Fibroblast of the aortic adventitia (primary cell): ENCODE data around the gene KRT9. TPM values are rescaled to one million over a fixed set of nuclear protein-coding genes. Genes with fewer than 3 reads are reported as not detected.

Source experiments
- DNase-seq: peaks from one replicate; pipeline ENCODE4 v3.0.0-alpha.2; 2010; ENCODE audit warnings: low read depth
- H3K4me3 ChIP-seq: 2 replicates; pipeline ENCODE4 v1.5.1; 2011; ENCODE audit warnings: low read depth, mild to moderate bottlenecking, control low read depth, low read length, moderate library complexity
- total RNA-seq: library from RNA; depleted of rRNA; stranded (reverse); fragments of >200 nt; gene quantifications from 2 replicates; pipeline ENCODE4 v1.2.3, GENCODE V29; 2012; ENCODE audit warnings: low replicate concordance
- TF ChIP-seq, protein P1 (sequence below): IDR thresholded peaks from 2 replicates; pipeline ENCODE4 v1.5.1; 2011; ENCODE audit warnings: mild to moderate bottlenecking, low read length, control low read depth, inconsistent platforms; ENCODE audit not compliant: insufficient read depth

The KRT9 gene
- total RNA-seq, 1 donor, result not detected

DNA sequence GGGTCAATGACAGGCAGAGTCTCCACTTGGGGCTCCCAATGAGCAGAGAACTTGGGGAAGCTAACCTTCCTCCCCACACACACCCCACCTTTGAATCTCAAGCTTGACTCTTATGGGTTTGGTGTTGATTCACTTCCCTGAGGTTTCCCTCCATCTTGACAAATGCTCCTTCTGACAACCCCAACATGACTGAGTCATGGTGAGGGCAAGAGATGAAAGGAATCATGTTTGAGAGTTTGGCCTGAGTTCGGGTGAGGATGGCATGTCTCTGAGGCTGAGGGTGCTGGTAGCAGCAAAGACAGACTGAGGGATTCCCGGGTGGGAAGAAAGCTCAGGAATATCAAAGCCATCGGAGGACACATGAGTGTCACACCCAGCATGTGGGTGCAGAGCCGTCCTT, 18.7 kb downstream of the KRT9 start:
- DNase-seq, result peak; percentile 35
- H3K4me3 ChIP-seq, result no peak overlapping the region
- TF ChIP-seq, protein P1, sequence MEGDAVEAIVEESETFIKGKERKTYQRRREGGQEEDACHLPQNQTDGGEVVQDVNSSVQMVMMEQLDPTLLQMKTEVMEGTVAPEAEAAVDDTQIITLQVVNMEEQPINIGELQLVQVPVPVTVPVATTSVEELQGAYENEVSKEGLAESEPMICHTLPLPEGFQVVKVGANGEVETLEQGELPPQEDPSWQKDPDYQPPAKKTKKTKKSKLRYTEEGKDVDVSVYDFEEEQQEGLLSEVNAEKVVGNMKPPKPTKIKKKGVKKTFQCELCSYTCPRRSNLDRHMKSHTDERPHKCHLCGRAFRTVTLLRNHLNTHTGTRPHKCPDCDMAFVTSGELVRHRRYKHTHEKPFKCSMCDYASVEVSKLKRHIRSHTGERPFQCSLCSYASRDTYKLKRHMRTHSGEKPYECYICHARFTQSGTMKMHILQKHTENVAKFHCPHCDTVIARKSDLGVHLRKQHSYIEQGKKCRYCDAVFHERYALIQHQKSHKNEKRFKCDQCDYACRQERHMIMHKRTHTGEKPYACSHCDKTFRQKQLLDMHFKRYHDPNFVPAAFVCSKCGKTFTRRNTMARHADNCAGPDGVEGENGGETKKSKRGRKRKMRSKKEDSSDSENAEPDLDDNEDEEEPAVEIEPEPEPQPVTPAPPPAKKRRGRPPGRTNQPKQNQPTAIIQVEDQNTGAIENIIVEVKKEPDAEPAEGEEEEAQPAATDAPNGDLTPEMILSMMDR, result no peak

DNA sequence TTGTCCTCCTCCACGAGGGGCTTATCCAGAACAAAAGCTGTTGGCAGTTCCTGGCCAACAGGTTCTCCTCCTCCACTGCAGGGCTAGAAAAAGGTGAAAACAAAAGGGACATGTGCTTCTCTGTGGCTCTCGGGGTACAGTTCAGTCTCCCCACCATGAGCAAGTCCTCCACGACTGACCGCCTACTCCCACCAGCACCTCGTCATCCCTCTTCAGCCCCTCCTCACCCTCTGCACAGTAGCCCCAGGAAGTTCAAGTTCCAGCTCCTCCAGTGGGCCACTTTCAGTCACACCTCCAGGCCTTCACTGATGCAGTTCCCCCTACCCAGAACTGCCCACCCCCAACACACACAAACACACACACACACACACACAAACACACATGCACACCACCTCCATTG, 19.4 kb downstream of the KRT9 start:
- DNase-seq, result no peak
- TF ChIP-seq, protein P1, result no peak
- H3K4me3 ChIP-seq, result no peak overlapping the region

DNA sequence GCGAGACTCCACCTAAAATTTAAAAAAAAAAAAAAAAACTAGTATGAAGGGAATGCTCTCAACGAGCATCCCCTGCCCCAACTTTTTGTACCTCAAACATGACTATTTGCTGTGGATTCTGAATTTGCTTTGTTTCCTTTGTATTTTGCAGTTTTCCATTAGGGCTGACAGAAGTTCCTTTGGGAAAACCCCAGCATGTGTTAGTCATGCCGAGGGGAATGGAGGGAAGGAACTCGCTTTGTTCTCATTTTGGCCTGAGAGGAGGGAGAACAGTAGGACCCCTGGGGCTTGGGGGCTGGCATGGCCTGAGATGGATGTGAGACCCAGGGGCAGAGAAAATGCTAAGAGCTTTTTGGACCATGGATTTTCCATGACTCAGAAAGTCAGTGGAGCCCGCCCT, 20.5 kb downstream of the KRT9 start:
- TF ChIP-seq, protein P1, result no peak
- H3K4me3 ChIP-seq, result no peak overlapping the region
- peak; percentile 64 for DNase-seq

DNA sequence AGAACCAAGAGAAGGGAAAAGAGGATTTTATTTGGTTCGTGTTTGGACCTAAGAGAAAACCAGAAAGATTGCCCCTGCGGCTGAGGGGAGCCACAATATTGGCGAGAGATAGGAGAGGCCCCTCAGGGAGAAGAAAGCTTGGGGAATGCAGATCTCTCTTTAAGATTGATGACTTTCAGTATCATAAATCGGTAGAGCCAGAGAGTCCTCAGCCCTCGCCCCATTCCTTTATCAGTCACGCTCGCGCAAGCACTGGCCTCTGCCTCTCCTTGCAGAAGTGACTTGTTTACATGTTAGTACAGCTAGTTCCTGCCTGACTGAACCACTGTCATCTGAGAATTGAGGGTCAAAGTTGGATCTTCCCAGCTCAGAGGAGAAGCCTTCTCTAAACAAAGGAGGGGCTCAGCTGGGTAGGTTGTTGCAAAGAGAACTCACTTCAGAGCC, 22.2 kb downstream of the KRT9 start:
- TF ChIP-seq, protein P1, result no peak
- no peak overlapping the region for H3K4me3 ChIP-seq
- DNase-seq, result no peak

DNA sequence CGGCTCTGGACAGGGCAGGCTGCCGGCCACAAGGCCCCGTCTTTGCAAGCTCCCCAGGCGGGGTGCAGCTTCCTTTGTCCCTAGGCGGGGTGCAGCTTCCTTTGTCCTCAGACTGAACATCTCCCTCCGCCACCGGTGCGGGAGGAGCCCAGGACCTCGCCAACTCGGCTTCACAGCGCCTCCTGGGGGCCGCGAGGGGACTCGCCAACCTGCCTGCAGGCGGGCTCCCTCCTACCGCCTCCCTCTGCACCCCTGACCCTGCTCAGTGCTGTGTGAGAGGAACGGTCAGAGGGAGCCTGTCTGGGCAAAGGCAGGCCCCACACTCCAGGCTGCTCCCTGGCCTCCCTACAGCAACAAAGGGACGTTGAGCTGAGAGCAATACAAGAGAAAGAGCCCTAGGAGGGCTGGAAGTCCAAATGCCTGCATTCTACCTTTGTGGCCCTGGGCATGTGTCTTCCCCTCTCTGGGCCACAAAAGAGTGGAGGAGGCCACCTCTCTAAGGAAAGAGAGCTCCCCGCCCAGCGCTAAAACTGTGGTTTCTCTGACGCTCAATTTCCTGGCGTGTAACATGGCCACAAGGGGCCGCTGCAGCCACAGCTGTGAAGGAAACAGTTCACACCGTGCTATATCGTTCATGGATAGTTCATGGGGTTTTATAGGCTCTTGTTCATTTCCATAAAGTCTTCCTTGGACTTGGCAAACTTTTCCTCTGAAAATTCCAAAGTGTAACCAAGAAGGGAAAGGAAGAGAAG, 22.8 kb downstream of the KRT9 start:
- peak; percentile 90 for DNase-seq
- TF ChIP-seq, protein P1, result peak; percentile 93
- H3K4me3 ChIP-seq, result no peak overlapping the region

DNA sequence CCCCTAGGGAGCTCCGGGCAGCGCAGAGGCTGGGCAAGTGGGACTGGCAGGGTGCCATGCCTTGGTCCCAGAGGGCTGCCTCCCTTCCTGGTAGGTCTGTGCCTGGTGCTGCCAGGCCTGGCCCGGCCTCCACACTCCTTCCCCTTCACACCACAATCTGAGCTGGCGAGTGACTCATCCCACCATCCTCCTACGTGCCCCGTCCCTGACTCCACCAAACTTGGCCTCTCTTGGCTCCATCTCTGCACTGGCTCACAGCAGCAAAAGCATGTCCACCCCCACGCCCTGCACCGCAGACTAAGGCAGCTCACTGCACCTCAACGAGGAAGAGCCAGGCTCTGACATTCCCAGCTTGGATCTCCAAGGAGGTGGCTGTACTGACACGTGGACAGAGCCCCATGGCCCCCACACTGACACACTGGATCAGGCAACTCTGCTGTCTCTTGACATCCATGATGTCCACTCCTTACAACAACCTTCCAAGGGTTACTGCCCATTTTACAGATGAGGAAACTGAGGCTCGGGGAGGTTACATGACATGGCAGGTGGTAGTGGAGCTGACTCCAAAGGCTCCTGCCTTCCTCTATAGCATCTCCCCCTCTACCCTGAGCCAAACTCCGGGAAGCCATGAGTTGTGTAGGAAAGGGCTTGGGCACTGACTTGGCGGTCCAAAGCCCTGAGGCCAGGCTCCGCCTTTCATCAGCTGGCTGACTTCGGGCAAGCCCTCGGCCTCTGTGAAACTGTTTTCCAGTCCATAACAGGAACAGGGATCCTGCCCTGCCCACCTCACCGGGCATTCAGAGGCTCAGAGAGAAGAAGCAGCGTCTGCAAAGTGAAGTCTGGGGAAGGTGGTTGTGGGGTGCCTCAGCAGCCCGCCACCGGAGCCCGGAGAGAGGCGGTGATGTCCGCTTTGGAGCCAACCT, 23.7 kb downstream of the KRT9 start:
- TF ChIP-seq, protein P1, result no peak
- H3K4me3 ChIP-seq, result no peak overlapping the region
- DNase-seq, result peak; percentile 97
